ENCODE measurements around the gene TXNRD2.
A peak's percentile ranks its signal among the peaks of the same experiment; 100 is the strongest.

The TXNRD2 gene

DNA sequence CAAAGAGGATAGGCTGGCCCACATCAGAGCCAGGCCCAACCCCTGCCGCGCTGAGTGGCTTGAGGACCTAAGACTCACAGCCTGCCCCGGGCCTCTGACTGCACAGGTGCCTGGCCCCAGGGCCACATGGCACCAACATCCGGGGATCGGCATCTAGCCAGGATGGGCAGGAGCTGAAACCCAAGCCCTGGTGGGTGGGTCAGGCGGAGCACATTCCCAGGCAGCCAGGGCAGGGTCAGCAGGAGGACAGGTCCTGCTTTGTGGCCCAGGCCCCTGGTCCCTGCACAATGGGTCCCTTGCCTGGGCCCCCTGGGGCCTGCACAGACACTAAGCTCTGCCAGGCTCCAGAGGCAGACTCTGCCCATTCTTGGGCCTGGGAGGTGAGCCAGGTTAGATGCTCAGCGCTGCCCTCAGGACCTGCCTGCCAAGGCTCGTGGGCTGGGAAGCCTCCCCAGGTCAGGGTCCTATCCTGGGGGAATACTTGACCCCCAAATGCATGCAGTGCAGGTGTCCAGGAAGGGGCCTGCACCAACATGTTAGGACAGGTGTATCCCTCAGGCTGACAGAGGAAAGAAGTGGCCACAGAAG, 41.5 kb upstream of the TXNRD2 start:
- no peak overlapping the region for H3K4me3 Mint-ChIP-seq
- no peaks in the 10 kb centered on the region for H3K9me3 Mint-ChIP-seq
- DNase-seq (ENCODE audit: low spot score in 2 of 2) (no peak), ATAC-seq (no peak)
- no peak overlapping the region for H3K27ac Mint-ChIP-seq
- no peaks in the 10 kb centered on the region for H3K4me1 Mint-ChIP-seq
- H3K36me3 Mint-ChIP-seq = no peaks in the 10 kb centered on the region

DNA sequence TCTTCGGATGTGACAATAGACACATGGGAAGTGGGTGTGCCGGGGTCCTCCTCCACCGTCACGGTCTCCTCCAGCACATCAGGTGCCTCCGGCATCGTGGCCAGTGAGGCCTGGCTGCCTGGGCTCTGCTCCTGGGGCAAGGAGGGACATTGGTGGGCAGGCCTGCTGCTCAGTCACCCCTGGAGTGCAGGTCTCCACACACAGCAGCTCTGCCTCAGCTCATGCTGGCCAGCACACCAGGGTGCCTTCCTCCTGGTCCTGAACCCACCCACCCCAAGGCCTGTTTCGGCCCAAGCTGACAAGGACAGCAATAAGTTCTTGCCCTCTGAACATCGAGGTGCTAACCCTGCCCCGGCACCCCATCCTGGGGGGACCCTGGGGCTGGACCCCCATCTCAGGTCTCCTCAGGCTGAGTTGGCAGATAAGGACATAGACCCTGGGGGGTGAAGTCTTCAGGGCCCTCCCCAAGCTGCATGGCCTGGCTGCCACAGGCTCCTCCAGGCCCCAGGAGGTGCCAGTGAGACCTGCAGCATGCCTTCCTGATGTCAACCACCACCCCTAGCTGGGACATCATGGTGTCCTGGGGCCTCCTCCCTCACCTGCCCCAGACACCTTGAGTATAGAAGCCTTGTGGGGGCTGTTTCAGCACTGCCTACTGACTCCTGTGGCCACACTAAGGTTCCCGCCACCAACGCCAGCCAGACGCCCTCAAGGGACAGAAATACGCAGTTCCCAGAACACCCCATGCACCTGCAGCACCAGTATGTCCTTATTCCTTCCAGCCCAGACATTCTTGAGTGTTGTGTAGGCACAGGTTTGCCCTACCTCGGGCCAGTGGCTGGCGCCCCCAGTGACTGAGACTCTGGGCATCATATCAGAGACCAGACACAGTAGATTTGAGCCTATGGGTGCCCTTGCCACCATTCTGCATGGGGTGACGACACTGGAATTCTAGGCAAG, 40.6 kb upstream of the TXNRD2 start:
- DNase-seq (ENCODE audit: low spot score in 2 of 2) (no peak), ATAC-seq (no peak)
- no peak overlapping the region for H3K27ac Mint-ChIP-seq
- no peaks in the 10 kb centered on the region for H3K9me3 Mint-ChIP-seq
- no peaks in the 10 kb centered on the region for H3K36me3 Mint-ChIP-seq
- no peak overlapping the region for H3K4me3 Mint-ChIP-seq
- no peaks in the 10 kb centered on the region for H3K4me1 Mint-ChIP-seq

DNA sequence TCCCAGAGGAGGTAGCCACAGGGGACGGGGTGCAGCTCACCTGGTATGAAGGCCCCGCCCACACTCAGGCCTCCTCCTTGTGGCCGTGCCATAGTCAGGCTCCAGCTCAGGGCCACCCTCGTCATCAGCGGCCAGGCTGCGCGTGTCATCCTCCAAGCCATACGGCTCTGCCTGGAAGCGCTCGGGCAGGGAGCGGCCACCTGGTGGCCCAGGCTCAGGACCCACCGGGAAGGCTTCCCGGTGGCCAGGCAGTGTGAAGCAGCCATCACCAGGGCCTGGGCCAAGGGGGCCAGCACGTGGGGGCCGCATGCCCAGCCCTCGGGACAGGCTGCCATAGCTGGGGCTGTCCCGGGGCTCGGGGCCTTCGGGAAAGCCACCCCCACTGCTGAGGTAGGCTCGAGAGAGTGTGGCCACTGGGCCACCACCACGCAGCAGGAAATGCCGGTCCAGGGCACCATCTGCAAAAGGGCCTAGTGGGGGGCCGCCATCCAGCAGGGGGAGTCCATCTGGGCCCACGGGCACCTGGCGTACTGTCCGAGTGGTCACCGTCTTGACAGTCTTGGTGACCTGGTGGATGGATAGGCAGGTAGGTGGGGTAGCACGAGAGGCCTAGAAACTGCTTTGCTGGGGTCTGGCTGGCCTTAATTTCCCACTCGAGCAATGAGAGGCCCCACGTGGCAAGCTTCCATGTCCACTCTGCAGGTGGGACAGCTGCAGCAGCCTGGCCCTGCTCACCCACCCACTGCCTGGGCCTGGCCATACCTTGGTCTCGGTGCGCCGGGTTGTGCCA, 39.7 kb upstream of the TXNRD2 start:
- Mint-ChIP-seq H3K36me3 (no peaks in the 10 kb centered on the region), H3K27ac (no peak overlapping the region), H3K4me3 (no peak overlapping the region), H3K4me1 (no peaks in the 10 kb centered on the region), H3K9me3 (no peaks in the 10 kb centered on the region)
- ATAC-seq (no peak), DNase-seq (ENCODE audit: low spot score in 2 of 2) (no peak)

DNA sequence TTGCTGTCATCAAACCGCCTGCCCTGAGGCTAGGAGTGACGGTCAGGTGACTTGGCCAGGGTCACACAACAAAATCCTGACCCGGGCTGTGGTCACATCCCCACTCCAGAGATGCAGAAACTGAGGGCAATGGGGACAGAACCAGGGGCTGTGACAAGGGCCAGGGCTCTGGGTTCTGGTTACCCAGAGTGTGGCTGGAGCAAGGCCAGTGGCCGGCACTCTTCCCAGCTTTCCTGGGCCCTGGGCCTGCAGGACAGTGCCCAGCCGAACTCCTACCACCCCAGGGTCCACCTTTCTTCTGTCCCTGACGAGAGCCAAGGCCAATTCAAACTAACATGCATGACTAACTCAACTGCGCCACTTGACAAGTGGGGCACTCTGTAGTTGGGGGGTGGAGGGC, 39.1 kb upstream of the TXNRD2 start:
- Mint-ChIP-seq H3K9me3 (no peaks in the 10 kb centered on the region), H3K36me3 (no peaks in the 10 kb centered on the region), H3K4me1 (no peaks in the 10 kb centered on the region), H3K27ac (no peak overlapping the region), H3K4me3 (no peak overlapping the region)
- ATAC-seq (no peak), DNase-seq (ENCODE audit: low spot score in 2 of 2) (no peak)

DNA sequence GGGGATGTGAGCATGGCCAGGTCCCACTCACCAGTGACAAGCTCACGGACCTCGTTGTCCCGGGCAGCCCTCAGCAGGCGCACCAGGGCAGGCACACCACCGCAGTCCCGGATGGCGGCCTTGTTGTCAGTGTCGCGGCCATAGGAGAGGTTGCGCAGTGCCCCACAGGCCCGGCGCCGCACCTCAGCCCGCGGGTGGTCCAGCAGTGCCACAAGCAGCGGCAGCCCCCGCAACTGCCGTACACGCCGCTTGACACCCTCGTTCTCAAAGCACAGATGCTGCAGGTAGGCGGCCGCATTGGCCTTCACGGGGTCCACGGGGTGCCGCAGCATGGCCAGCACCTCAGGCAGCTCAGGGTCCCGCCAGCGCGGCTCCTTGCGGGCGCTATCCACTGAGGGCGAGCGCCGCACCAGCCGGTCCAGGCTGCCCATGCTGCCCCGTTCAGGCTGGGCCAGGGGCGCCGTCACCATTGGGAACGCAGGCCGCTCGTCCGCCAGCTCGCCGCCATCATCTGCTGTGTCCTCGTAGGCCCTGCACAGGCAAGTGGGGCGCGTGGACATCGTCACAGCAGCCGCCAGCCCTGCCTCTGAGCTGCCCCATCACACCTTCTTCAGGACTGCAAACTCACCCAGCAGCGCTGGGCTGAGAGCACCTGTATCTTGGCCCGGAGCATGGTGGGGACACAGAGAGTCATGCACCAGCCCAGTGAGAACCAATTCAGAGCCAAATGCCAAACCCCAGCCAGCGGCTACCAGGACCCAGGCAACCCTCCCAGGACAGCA, 38.3 kb upstream of the TXNRD2 start:
- Mint-ChIP-seq H3K9me3 (no peaks in the 10 kb centered on the region), H3K36me3 (no peaks in the 10 kb centered on the region), H3K4me1 (peaks cover 7% of the 10 kb centered on the region), H3K4me3 (no peak overlapping the region), H3K27ac (no peak overlapping the region)
- no peak for ATAC-seq
- no peak for DNase-seq (ENCODE audit: low spot score in 2 of 2)

DNA sequence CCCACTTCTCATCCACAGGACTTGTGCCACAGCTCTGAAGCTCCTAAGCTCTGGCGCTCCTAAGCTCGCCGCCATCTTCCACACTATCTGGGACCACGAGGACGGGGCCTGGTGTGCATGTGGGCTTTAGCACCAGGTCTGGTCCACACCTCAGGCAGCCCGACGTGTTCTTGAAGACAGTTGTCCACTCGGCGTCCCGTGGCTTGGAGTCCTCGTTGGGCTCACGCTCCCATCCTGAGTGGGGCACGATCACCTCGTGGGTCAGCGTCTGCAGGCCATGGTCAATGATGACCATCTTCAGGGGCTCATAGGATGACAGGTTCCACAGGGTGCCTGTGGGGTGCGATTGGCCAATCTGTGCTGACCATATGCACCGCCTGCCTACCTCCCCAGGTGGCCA, 37.1 kb upstream of the TXNRD2 start:
- Mint-ChIP-seq H3K9me3 (no peaks in the 10 kb centered on the region), H3K4me3 (no peak overlapping the region), H3K36me3 (no peaks in the 10 kb centered on the region), H3K27ac (no peak overlapping the region), H3K4me1 (peaks cover 11% of the 10 kb centered on the region)
- ATAC-seq = no peak
- no peak for DNase-seq (ENCODE audit: low spot score in 2 of 2)

DNA sequence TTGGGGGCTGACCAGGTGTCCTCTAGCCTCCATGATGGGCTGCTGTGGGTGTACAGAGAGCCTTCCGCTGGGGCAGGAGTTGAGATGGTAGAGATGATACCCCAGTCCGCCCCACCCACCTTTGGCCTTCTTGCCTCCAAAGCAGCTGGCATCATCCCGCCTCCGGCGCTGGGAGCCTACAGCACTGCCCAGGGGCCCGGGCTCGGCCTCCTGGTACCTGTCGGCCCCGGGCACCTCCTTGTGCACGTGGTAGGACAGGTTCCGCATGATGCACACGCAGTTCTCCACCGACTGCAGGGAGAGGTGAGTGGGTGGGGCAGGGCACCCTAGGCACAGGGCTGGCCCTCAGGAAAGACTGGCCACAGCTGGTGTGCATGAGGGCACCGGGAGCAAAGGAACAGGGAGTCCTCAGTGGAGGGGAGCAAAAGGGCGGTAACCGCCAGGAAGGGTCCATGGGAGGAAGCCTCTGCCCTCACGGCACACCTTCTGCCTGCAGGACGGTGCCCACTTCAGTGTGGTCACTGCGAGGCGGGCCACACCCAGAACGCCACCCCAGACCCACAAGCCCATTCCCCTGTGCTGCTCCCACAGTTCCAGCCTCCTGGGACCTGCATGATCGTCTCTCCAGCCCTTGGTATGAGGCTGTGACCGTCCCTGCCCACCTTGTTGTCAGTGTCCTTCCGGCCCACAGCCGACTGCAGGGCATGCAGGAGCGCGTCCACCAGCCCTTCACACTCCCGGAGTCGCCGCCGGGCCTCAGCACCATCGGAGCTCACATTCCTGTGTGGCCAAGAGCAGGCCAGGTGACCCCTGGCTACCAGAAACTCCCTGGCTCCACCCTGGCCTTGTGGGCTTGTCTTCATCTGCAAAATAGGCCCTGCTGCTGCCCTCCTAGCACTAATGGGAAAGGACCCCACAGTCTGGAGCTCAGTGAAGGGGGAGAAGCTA, 36.0 kb upstream of the TXNRD2 start:
- no peak for ATAC-seq
- no peaks in the 10 kb centered on the region for H3K9me3 Mint-ChIP-seq
- peaks cover 11% of the 10 kb centered on the region for H3K4me1 Mint-ChIP-seq
- peak overlapping the region; percentile 82 for H3K27ac Mint-ChIP-seq
- DNase-seq (ENCODE audit: low spot score in 2 of 2) = no peak
- no peaks in the 10 kb centered on the region for H3K36me3 Mint-ChIP-seq
- H3K4me3 Mint-ChIP-seq = no peak overlapping the region

DNA sequence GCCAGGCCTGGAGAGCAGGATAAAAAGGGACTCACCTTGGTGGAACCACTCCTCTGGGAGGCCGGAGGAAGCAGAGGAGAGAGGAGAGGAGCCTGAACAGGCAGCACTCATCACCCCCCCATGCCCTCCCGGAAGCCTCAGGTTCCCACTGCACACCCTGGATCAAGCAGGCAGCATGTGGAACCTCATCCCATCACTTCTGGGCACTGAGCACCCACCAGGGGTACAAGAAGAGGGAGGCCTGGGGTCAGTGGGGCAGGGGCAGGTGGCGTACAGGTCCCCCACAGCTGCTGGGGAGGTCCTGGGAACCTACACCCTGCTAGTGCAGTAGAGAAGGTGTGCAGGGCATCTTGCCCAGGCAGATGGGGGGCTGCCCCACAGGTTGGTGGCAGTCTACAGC, 35.1 kb upstream of the TXNRD2 start:
- Mint-ChIP-seq H3K9me3 (no peaks in the 10 kb centered on the region), H3K4me1 (peaks cover 18% of the 10 kb centered on the region), H3K4me3 (no peak overlapping the region), H3K36me3 (no peaks in the 10 kb centered on the region), H3K27ac (peak overlapping the region; percentile 82)
- no peak for DNase-seq (ENCODE audit: low spot score in 2 of 2)
- no peak for ATAC-seq

DNA sequence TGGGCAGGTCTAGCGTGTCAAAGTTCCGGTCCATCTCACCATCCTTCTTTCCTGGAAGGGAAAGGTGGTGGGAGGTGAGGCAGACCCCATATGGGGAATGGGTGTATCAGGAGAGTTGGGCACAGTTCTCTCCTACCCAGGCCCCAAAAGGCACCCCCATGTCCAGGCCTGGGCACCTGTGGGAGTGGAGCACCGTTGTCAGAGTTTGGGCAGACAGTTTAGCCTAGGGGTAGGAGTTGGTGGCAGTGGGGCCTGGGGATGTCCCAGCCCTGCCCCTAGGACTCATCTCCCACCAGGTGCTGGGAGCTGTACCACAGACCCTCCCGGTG, 34.1 kb upstream of the TXNRD2 start:
- no peak overlapping the region for H3K4me3 Mint-ChIP-seq
- no peaks in the 10 kb centered on the region for H3K9me3 Mint-ChIP-seq
- no peak for DNase-seq (ENCODE audit: low spot score in 2 of 2)
- peak overlapping the region; percentile 82 for H3K27ac Mint-ChIP-seq
- ATAC-seq = no peak
- peaks cover 23% of the 10 kb centered on the region for H3K4me1 Mint-ChIP-seq
- peaks cover 2% of the 10 kb centered on the region for H3K36me3 Mint-ChIP-seq

DNA sequence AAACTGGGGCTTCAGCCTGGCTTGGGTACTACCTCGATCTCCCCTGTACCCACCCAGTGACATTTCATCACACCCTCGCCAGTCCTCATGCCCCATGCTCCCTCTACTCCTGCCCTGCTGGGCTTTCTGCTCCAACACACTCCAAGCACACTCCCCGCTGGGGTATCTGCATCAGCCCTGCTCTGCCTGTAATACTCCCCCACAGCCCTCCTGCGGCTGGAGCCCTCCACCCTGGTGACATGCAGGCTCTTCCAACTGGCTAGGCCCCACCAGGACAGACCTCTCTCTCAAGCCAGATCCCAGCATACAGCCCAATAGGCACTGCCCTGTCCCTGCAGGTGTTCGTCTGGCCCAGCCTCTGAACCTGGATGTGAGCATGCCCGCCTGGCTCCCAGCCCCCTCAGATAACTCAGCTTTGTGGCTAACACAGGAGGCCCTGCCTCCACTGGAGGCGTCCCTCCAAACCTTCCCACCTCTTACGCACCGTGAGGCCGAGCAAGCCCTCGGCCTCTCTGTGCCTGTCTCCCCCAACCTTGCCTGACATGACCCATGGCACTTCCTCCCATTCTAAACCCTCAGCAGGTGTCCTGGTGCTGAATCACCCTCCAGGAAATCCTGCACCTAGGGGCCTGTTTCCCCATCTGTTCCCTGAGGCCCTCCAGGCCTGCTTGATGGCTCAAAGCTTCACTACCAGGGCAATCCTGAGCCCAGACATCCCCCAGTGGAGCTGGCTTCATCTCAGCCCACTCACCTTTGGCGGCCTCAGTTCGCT, 33.5 kb upstream of the TXNRD2 start:
- Mint-ChIP-seq H3K27ac (peak overlapping the region; percentile 82), H3K36me3 (peaks cover 6% of the 10 kb centered on the region), H3K9me3 (no peaks in the 10 kb centered on the region), H3K4me3 (no peak overlapping the region), H3K4me1 (peaks cover 27% of the 10 kb centered on the region)
- no peak for ATAC-seq
- DNase-seq (ENCODE audit: low spot score in 2 of 2) = no peak

DNA sequence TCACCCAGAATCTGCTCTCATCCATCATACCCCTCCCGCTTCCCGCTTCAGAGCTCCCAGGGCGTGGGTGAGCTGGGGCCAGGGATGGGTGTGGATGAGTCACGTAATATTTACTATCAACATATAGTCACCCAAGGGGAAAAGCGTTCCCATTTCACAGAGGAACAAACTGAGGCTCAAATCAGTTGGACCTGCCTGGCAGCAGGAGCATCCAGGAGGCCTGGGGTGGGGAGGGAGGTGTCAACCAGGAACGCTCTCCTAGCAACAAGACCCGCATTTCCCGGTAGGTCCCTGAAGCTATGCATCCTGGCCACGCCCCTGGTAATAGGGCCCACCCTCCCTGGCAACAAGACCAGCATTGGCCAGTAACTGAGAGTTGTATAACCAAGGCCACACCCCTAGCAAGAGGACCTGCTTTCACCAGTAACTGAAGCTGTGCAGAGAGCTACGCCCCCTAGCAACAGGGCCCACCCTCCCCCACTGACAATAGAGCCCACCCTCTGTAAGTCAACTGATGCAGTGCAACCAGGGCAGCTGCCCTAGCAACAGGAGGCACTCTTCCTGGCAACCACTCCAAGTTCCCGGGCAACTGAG, 32.7 kb upstream of the TXNRD2 start:
- DNase-seq (ENCODE audit: low spot score in 2 of 2) (no peak), ATAC-seq (peak; percentile 29)
- Mint-ChIP-seq H3K27ac (peak overlapping the region; percentile 82), H3K36me3 (peaks cover 6% of the 10 kb centered on the region), H3K9me3 (no peaks in the 10 kb centered on the region), H3K4me3 (no peak overlapping the region), H3K4me1 (peaks cover 27% of the 10 kb centered on the region)

DNA sequence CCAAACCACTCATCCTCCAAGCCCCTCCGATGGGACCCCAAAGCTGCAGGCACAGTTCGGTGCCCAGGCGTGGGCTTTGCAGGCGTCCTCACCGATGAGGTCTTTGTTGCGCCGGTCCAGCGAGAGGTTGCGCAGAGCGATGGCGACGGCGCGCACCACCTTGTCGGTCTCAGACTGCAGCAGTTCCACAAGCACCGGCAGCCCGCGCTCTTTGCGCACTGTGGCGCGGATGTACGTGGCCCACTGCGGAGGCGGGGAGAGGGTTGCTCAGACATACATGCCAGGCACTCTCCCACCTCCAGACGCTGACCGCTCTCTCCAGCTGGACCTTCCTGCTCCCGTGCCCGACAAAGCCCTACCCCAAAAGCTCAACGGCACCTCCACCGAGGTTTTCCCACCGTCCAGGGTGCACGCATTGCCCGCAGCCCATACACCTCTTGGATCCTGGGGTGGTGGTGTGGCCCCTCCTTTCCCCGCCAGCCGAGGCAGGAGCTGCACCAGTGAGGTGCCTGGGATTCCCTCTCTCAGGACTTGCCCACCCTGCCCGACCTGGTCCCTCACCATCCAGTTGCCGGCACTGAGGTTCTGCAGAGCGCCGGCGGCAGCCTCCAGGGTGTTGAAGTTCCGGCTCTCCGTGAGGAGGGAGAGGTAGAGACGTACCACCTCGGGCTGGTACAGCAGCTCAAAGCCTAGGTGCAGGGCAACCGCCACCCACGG, 32.1 kb upstream of the TXNRD2 start:
- no peak overlapping the region for H3K27ac Mint-ChIP-seq
- ATAC-seq (no peak), DNase-seq (ENCODE audit: low spot score in 2 of 2) (no peak)
- H3K4me1 Mint-ChIP-seq = peaks cover 27% of the 10 kb centered on the region
- no peaks in the 10 kb centered on the region for H3K9me3 Mint-ChIP-seq
- H3K36me3 Mint-ChIP-seq = peaks cover 6% of the 10 kb centered on the region
- H3K4me3 Mint-ChIP-seq = no peak overlapping the region
